Left colon (tissue), 2 donors: ENCODE data around the gene PRKCE. TPM values are rescaled to one million over a fixed set of nuclear protein-coding genes. Genes with fewer than 3 reads are reported as not detected.

Experiments
- ATAC-seq: fragments of 200-7000 bp; cut with Tn5 transposase; one replicate; pipeline ENCODE4 v1.9.1; 2020; ENCODE audit warnings: mild to moderate bottlenecking, moderate library complexity
- DNase-seq, 2 donors: peaks; one replicate each; pipeline ENCODE4 v3.0.0-alpha.2; 2020
- intact Hi-C, 2 donors: fragments of 100-400 bp; cut with DNase I in 1 of 2; cut with micrococcal nuclease in 1 of 2; formaldehyde crosslinking; loops; one replicate each; pipeline versions ENCODE4 v1.11.2 to v1.14.0; 2022; cut with DNase I, micrococcal nuclease
- total RNA-seq, 2 donors: library from RNA; stranded (reverse); fragmentation: NEBNext Ultra II Directional; extraction: Animal tissue kit (Norgen Biotek cat#: 25700); gene quantifications; one replicate each; pipeline ENCODE4 v1.2.1, GENCODE V29; 2021
- donor health status: DM: no; HTN: no; CAD: no.
- donor health status: DM: yes; HTN: yes; CAD: no.

Gene PRKCE
- total RNA-seq, 2 donors from 2014 or later: 22.2 to 29.2 TPM

DNA sequence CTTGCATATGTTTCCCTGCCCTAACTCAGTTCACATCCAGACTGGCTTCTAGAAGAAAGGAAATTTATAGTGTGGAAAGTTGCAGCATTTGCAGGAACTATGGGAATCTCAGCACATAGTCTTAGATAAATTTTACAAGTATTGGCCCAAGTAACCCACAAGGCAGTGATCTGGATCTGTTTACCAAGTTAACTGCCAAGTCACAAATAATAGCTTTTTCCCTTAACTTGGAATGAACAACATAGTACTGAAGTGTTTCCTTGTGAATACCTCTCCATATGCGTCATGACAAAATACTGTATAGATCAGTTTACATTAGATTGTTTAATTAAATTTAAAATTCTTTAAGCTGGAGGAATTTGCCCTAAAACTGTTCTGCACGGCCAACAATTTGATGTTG, 390.0 kb downstream of the PRKCE start:
- DNase-seq (no peak), ATAC-seq (peak; percentile 16)

GRCh38 chr2:46042207-46042637, 390.7 kb downstream of the PRKCE start:
- intact Hi-C loops: no loop called here
- ATAC-seq (peak; percentile 68), DNase-seq (no peak)

More for the DNA sequence above, 390.0 kb downstream of the PRKCE start:
- intact Hi-C loops: no loop called here

- intact Hi-C loops: no loop called here
- DNase-seq (no peak), ATAC-seq (no peak)
Observed at GRCh38 chr2:46042711-46043110, 391.2 kb downstream of the PRKCE start.

DNA sequence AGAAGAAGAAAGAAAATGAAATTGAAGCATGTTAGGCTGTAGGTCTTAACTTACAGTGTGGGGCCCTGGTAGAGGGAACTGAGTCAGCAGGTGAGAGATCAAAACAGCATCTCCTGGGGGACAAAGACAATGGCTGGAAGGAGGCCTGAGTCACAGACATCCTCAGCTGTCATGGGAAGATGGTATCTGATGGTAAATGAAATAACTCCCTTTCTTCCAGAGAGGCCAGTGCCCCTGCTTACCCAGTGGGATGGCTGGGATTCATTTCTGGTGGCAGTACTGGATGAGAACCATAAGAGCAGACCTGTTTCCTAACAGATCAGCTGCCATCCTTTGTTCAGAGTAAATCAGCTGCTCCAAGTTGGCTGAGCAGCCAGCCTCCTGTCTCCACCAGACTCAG, 394.4 kb downstream of the PRKCE start:
- ATAC-seq: no peak
- no peak for DNase-seq
- intact Hi-C loops: no loop called here

DNA sequence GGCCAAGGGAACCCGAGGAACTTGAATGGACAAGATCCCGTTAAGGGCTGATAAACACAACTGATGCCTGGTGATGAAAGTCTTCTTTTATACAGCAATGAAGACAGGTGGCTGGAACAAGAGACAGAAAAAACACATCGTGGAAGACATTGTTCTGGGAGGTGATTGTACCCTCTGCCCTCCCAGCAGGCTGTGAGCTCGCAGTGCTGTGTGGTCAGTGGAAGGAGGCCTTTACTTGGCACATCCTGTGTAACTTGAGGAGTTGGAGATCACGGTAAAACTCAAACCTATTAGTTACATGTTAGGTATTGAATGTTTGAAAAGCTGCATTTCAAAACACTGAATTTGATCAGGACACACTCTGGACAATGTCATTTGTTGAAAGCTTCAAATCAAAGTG, 395.8 kb downstream of the PRKCE start:
- ATAC-seq (no peak), DNase-seq (no peak)
- intact Hi-C loops: no loop called here

DNA sequence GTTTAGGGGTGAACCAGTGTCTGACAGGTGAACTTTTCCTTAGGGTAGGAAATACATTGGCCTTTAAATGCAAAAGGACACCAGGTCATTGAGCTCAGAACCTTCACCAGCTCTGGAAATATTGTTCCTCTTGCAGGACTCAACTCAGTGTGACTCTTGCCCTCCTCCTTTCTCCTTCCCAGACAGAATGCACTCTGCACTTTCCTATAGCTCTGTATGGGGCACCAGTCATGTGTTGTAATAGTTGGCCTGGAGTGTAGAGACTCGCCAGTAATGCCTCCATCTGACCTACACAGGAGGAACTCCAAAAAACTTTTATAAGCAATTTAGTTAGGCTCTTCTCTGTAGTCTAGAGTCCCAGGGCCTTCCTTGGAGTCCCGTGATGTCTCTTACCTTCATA, 397.2 kb downstream of the PRKCE start:
- intact Hi-C loops: no loop called here
- ATAC-seq (no peak), DNase-seq (no peak)

DNA sequence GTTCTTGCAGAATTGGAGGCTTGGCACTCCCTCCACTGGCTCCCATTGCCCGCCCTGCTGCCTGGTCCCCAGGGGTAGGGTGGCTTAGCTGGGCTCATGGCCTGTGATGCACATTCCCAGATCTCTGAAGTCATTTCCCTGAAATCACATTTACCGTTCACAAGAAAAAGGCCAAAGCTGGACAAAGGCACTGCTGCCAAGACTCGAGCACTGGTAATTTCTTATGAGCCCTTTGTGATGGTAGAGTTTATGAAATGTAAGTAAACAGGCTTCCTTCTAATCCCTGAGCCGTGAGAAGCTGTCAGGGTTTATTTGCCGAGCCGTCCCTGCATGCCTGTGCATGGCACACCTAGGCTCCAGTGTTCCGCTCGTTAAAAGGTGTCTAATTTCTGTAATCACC, 398.6 kb downstream of the PRKCE start:
- ATAC-seq (no peak), DNase-seq (no peak)
- intact Hi-C loops: no loop called here

DNA sequence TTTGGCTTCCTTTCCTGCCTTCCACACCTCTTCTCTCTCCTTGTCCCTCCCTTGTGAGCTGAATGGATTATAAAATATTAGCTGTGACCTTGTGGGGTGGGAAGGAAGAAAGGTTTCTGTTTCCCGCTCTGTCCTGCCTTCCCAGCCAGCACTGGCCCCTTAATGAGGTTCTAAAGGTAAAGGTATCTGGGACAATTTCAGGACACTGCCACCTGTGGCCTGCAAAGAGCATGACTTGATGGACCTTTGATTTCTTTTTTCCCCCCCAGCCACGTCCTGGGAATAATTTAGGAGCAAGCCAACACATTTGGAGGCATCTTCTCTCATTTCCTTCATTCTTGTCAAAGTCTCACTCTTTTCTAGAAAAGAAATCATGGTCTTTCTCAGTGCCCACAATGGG, 399.0 kb downstream of the PRKCE start:
- ATAC-seq (no peak), DNase-seq (no peak)
- intact Hi-C loops: no loop called here

DNA sequence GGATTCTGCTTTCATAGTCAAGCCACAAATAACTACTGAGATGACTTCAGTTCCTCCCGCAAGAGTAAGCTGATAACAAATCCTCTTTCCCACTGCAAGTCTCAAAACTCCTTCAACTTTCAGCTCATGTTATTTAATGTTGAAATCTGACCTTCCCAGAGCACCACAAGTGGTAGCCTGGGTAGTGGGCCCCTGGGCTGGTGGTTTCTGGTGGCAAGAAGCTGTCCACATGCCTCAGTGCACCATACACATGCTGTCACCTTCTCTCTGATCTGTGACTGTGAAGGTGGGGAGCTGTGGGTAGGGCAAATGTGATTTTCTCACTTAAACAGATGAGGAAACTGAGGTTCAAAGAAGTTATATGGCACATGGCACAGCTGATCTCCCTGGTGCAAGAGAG, 399.6 kb downstream of the PRKCE start:
- intact Hi-C loops: no loop called here
- DNase-seq (no peak), ATAC-seq (no peak)

GRCh38 chr2:46053564-46053963, 402.1 kb downstream of the PRKCE start:
- ATAC-seq (no peak), DNase-seq (no peak)
- intact Hi-C loops: no loop called here

GRCh38 chr2:46056541-46056940, 405.1 kb downstream of the PRKCE start:
- intact Hi-C loops: no loop called here
- ATAC-seq (no peak), DNase-seq (no peak)

GRCh38 chr2:46058140-46058539, 406.7 kb downstream of the PRKCE start:
- intact Hi-C loops: no loop called here
- no peak for ATAC-seq
- DNase-seq: no peak

DNA sequence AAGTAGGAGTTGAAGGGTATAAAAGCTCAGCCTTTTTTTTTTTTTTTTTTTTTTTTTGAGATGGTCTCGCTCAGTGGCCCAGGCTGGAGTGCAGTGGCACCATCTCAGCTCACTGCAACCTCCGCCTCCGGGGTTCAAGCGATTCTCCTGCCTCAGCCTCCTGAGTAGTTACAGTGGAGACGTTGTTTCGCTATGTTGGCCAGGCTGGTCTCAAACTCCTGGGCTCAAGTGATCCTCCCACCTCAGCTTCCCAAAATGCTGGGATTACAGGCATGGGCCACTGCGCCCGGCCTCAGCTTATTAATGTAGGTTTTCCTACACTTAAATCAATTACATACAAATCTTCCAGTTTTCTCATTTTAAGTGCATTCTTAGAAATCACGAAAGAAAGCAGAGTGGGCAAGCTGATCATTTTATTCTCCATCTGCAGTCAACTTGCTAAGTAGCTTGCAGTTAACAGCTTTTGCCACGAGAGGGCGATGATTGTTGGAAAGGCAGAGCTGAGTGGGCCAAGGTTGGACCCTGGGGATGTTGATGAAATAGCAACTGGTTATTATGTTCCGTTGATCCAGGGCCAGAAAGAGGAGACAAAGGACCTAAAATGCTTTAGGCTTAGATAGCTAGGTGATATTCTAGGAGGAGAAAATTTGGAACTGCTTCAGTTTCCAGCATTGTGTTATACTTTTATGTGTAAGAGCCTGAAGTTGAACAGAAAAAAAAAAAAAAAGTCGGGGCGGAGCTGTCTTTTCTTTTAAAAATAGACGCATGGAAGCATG, 411.4 kb downstream of the PRKCE start:
- DNase-seq (peak; percentile 70 to 80), ATAC-seq (peak; percentile 67)
- intact Hi-C loops: loop anchor here in 1 of 2 donors (2.0 kb wide), 1 partner anchor 398 kb away; no protein-coding TSS in a partner anchor

DNA sequence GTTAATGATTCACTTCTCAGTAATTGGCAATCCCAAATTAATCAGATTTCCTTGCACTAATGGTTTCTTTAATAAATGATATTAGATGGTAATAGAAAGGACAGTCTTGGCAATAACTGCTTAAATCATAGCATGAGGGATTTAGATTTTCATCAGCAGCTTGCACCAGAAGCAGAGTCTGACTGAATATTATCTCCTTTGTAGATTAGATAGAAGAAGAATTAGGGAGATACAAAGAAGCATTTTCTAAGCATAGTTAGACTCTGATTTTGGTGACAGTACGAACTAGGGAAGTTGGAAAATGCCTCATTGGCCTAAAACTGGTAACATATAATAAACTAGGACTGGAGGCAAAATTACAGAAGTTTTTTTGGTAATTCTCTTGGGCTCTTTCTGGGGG, 412.9 kb downstream of the PRKCE start:
- DNase-seq (no peak), ATAC-seq (no peak)
- intact Hi-C loops: no loop called here

GRCh38 chr2:46065152-46065551, 413.7 kb downstream of the PRKCE start:
- intact Hi-C loops: no loop called here
- no peak for DNase-seq
- no peak for ATAC-seq

- DNase-seq (no peak), ATAC-seq (no peak)
- intact Hi-C loops: no loop called here
Observed at GRCh38 chr2:46066116-46066515, 414.6 kb downstream of the PRKCE start.

GRCh38 chr2:46066601-46067000, 415.1 kb downstream of the PRKCE start:
- DNase-seq: no peak
- ATAC-seq: no peak
- intact Hi-C loops: no loop called here

DNA sequence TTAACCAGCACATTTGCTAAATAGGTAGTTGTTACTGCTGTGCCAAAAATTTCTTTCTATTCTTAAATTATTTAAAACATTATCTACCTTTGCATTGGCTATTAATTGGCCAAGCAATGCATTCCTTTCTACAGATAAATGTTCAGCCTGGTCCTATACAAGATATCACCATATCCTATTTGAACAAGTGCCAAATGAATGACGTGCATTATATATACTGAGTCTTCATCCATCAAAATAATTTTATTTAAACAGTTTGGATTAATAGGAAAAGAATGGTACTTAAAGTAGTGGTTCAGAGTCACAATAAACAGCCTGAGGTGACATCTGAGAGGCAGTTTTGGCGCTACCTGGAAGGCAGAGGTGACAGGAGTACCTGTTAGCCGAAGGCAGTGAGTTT, 415.6 kb downstream of the PRKCE start:
- intact Hi-C loops: no loop called here
- DNase-seq (no peak), ATAC-seq (no peak)

GRCh38 chr2:46067501-46068305, 416.2 kb downstream of the PRKCE start:
- no peak for ATAC-seq
- intact Hi-C loops: no loop called here

DNA sequence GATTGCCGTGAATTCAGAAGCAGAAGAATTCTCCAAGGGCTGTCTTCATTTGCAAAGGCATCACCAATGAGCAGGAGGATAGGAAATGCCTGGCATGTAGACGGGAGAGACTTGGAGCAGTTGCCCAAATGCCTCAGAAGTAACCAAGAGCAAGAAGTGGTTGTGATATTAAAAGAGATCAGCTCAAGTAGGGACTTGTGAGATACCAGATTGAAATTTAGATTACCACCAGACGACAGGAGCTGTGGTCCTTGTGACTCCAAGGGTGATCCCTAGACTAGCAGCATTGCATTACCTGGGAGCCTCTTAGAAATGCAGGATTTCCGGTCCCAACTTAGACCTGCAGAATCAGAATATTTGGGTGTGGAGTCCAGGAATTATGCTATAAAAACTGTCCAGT, 417.2 kb downstream of the PRKCE start:
- DNase-seq (no peak), ATAC-seq (no peak)
- intact Hi-C loops: no loop called here

More at GRCh38 chr2:46067501-46068305, 416.2 kb downstream of the PRKCE start:
- DNase-seq: no peak
